ENCODE measurements around the gene VDR. TPM values are rescaled to one million over a fixed set of nuclear protein-coding genes. Genes with fewer than 3 reads are reported as not detected.

The VDR gene
- total RNA-seq, 1 experiment from 2014 or later = 22.3 TPM

- Mint-ChIP-seq H3K4me3 (ENCODE audit: unreplicated experiment) (no peak overlapping the region), H3K27me3 (ENCODE audit: insufficient read depth, unreplicated experiment) (no peaks in the 10 kb centered on the region), H3K27ac (ENCODE audit: low read depth, unreplicated experiment) (no peak overlapping the region), H3K9me3 (ENCODE audit: unreplicated experiment) (no peaks in the 10 kb centered on the region), H3K36me3 (ENCODE audit: insufficient read depth, unreplicated experiment) (peaks cover 20% of the 10 kb centered on the region), H3K4me1 (ENCODE audit: insufficient read depth, unreplicated experiment) (peaks cover 5% of the 10 kb centered on the region)
- BruUV-seq (replicated peaks) = no TSS peak
- no peak for DNase-seq (ENCODE audit: unreplicated experiment)
- intact Hi-C loops (cut with micrococcal nuclease) = no loop called here
- POLR2A ChIA-PET = interaction anchor here (1.1 kb wide), 1 partner anchor 42 kb away, joined by 5 read pairs; the partner anchor contains the start of gene RAPGEF3
- CTCF ChIA-PET = interaction anchor here (38.2 kb wide), 1 partner anchor 33 kb away, joined by 622 read pairs; no protein-coding TSS in a partner anchor
- TF ChIP-seq CTCF (IDR thresholded peaks at IDR 0.05; ENCODE audit: unreplicated experiment) = no peak
These were observed 104.2 kb downstream of the VDR start for GRCh38 chr12:47800582-47800981.

DNA sequence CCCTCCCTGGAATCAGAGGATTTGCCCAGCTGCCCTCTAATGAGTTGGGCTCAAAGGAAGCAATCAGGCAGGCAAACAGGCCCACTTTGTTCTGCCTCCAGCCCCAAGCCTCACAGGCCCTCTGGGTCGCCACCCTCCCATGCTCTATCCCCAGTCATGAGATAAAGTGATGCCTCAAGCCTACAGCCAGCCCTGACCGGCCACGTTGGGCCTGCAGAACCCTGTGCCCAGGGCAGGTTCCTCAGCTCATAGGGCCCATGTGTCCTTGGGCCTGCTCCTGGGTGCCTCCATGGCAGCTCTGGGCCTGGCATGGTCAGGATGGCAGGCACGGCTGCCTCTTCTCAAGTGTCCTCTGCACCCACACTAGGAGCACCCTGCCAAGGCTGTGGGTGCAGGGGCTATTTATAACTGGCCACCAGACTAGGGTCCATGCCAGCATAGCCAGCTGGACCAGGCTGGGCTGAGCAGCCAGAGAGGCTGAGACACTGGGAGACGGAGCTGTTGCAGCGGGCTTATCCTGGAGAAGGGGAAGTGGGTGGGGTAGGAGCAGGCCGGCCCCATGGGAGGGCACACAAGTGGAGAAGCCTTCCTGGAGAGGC is 105.3 kb downstream of the VDR start:
- intact Hi-C loops (cut with micrococcal nuclease) = no loop called here
- DNase-seq (ENCODE audit: unreplicated experiment) = no peak
- Mint-ChIP-seq H3K4me3 (ENCODE audit: unreplicated experiment) (no peak overlapping the region), H3K4me1 (ENCODE audit: insufficient read depth, unreplicated experiment) (peaks cover 5% of the 10 kb centered on the region), H3K36me3 (ENCODE audit: insufficient read depth, unreplicated experiment) (peaks cover 16% of the 10 kb centered on the region), H3K9me3 (ENCODE audit: unreplicated experiment) (no peaks in the 10 kb centered on the region), H3K27me3 (ENCODE audit: insufficient read depth, unreplicated experiment) (no peaks in the 10 kb centered on the region), H3K27ac (ENCODE audit: low read depth, unreplicated experiment) (no peak overlapping the region)
- POLR2A ChIA-PET = no interaction called here
- no TSS peak for BruUV-seq (replicated peaks)
- CTCF ChIA-PET = interaction anchor here (1.8 to 38.2 kb wide), 2 partner anchors 20 to 34 kb away, joined by 11 to 622 read pairs; no protein-coding TSS in a partner anchor
- no peak for TF ChIP-seq CTCF (IDR thresholded peaks at IDR 0.05; ENCODE audit: unreplicated experiment)

DNA sequence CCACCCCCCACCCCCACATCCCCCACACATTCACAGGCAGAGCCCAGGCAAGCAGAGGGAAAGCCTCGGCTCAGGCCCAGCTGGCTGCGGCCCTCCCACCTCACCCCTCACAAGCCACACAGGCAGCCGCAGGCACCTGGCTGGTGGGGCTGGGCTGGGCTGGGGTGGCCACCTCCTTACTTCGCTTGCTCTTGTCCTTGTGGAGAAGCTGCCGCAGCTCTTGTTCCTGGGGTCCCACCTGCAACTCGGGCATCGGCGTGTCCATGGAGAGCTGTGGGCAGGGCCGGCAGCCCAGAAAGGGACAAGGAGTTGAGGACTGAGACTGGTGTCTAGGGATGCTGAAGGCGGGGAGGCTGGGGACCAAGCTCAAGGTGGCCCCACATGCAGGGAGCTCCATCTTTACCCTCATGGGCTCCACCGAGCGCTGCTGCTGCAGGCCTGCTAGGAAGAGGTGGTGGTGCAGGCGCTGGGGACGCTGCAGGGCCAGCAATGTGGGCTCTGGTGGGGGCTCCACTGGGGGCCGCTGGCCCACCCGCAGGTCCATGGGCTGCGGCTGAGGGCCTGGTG is 106.3 kb downstream of the VDR start:
- Mint-ChIP-seq H3K4me1 (ENCODE audit: insufficient read depth, unreplicated experiment) (peaks cover 5% of the 10 kb centered on the region), H3K36me3 (ENCODE audit: insufficient read depth, unreplicated experiment) (peaks cover 26% of the 10 kb centered on the region), H3K9me3 (ENCODE audit: unreplicated experiment) (no peaks in the 10 kb centered on the region), H3K4me3 (ENCODE audit: unreplicated experiment) (no peak overlapping the region), H3K27me3 (ENCODE audit: insufficient read depth, unreplicated experiment) (no peaks in the 10 kb centered on the region), H3K27ac (ENCODE audit: low read depth, unreplicated experiment) (no peak overlapping the region)
- POLR2A ChIA-PET = no interaction called here
- BruUV-seq (replicated peaks) = no TSS peak
- no peak for DNase-seq (ENCODE audit: unreplicated experiment)
- no peak for TF ChIP-seq CTCF (IDR thresholded peaks at IDR 0.05; ENCODE audit: unreplicated experiment)
- intact Hi-C loops (cut with micrococcal nuclease) = no loop called here
- CTCF ChIA-PET = interaction anchor here (0.6 to 38.2 kb wide), 3 partner anchors 19 to 542 kb away, joined by 3 to 622 read pairs (median 11); no protein-coding TSS in a partner anchor

DNA sequence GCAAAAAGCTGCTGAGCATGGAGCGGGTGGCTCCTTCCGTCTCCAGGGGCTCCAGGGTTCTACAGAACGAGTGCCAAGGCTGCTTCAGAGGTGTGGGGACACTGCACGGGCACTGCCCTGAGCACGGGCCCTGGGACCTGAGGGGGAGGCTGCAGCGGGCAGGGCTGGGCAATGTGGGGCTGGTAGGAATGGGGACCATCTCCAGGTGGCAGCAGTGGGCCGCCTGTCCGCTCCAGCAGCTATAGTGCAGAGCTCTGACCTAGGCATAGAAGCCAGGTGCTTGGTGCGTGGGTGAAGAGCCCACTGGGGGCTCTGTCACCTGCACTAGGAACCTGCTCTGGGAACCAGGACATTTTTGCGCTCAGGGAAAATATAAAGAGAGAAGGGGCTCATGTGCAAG is 107.4 kb downstream of the VDR start:
- Mint-ChIP-seq H3K27ac (ENCODE audit: low read depth, unreplicated experiment) (no peak overlapping the region), H3K4me3 (ENCODE audit: unreplicated experiment) (no peak overlapping the region), H3K27me3 (ENCODE audit: insufficient read depth, unreplicated experiment) (no peaks in the 10 kb centered on the region), H3K36me3 (ENCODE audit: insufficient read depth, unreplicated experiment) (peaks cover 27% of the 10 kb centered on the region), H3K4me1 (ENCODE audit: insufficient read depth, unreplicated experiment) (peaks cover 5% of the 10 kb centered on the region), H3K9me3 (ENCODE audit: unreplicated experiment) (no peaks in the 10 kb centered on the region)
- DNase-seq (ENCODE audit: unreplicated experiment) = no peak
- POLR2A ChIA-PET = no interaction called here
- TF ChIP-seq CTCF (IDR thresholded peaks at IDR 0.05; ENCODE audit: unreplicated experiment) = no peak
- BruUV-seq (replicated peaks) = no TSS peak
- CTCF ChIA-PET = interaction anchor here (0.6 to 38.2 kb wide), 4 partner anchors 10 to 51 kb away, joined by 3 to 622 read pairs (median 4); no protein-coding TSS in a partner anchor
- intact Hi-C loops (cut with micrococcal nuclease) = loop anchor here (1.0 kb wide), 1 partner anchor 40 kb away; no protein-coding TSS in a partner anchor
